Epithelial cell of esophagus (primary cell): ENCODE data around the gene MYLK2.

Experiments used
- DNase-seq: peaks from one replicate; pipeline ENCODE4 v3.0.0; 2010; ENCODE audit warnings: low read depth
- H3K4me3 ChIP-seq: 2 replicates; pipeline ENCODE4 v1.5.1; 2011; ENCODE audit warnings: mild to moderate bottlenecking, low read length, control low read depth
- TF ChIP-seq, protein P1 (sequence below): IDR thresholded peaks from 2 replicates; pipeline ENCODE4 v1.5.1; 2011; ENCODE audit warnings: low read depth, mild to moderate bottlenecking, low read length, control low read depth, inconsistent platforms; ENCODE audit not compliant: insufficient read depth; ENCODE audit errors: missing control alignments

The MYLK2 gene

DNA sequence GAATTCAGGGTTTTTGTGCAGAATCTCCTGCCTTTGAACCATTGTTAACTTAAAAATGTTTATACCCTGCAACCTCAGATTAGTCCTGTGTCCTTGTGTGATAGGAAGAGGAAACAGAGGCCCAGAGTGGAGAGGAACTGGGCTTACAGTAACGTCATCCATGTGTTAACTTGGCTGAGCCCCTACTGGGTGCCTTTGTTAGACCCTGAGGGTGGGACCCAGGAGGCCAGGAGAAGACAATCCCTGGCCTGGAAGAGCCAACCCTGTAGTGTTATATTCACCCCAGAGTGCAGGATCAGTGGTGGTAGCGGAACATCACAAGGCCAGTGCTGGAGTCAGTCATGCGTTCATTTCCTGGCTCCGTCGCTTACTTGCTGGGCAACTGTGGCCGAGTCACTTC, 10.6 kb downstream of the MYLK2 start:
- TF ChIP-seq, protein P1, sequence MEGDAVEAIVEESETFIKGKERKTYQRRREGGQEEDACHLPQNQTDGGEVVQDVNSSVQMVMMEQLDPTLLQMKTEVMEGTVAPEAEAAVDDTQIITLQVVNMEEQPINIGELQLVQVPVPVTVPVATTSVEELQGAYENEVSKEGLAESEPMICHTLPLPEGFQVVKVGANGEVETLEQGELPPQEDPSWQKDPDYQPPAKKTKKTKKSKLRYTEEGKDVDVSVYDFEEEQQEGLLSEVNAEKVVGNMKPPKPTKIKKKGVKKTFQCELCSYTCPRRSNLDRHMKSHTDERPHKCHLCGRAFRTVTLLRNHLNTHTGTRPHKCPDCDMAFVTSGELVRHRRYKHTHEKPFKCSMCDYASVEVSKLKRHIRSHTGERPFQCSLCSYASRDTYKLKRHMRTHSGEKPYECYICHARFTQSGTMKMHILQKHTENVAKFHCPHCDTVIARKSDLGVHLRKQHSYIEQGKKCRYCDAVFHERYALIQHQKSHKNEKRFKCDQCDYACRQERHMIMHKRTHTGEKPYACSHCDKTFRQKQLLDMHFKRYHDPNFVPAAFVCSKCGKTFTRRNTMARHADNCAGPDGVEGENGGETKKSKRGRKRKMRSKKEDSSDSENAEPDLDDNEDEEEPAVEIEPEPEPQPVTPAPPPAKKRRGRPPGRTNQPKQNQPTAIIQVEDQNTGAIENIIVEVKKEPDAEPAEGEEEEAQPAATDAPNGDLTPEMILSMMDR = no peak
- no peak for DNase-seq
- H3K4me3 ChIP-seq = no peak overlapping the region

DNA sequence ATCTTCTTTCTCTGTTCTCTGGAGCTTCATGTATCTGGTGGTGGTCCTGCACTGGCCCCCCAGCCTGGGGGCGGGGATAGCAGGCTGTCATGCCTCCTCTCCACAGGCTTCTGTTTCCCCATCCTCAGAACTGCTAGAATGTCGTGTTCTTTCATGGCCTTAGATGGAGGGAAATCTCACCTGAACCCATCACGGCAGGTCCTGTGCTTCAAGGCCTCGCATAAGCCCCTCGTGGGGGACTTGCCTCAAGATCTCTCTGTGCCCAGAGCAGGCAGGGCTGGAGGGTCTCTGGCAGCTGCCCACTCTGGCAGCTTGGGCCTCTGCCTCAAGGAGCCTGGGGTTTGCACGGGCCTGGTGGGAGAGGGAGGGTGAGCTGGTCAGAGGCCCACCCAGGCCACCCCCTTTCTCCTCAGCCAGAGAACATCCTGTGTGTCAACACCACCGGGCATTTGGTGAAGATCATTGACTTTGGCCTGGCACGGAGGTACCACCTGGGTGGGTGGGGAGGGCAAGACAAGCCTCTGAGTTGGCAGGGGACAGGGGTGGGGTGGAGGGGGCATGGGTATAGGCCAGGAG, 11.3 kb downstream of the MYLK2 start:
- no peak overlapping the region for H3K4me3 ChIP-seq
- no peak for DNase-seq
- TF ChIP-seq, protein P1 = no peak

DNA sequence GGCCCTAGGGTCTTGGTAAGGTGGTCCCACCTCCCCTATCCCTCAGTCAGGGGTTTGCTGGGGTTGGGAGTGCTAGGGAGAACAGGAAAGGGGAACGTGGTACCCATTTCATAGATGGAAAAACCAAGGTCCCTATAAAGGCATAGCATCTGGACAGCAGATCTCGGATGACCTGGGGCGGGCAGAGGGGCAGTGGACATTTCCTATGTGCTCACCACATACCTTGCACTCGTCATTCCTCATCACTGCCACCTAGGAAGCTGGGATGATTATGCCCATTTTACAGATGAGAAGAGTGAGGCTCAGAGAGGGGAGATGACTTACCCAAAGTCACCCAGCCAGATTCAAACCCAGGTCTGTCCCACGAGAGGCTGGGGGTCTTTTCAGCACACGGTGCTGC, 12.1 kb downstream of the MYLK2 start:
- TF ChIP-seq, protein P1 = no peak
- no peak for DNase-seq

DNA sequence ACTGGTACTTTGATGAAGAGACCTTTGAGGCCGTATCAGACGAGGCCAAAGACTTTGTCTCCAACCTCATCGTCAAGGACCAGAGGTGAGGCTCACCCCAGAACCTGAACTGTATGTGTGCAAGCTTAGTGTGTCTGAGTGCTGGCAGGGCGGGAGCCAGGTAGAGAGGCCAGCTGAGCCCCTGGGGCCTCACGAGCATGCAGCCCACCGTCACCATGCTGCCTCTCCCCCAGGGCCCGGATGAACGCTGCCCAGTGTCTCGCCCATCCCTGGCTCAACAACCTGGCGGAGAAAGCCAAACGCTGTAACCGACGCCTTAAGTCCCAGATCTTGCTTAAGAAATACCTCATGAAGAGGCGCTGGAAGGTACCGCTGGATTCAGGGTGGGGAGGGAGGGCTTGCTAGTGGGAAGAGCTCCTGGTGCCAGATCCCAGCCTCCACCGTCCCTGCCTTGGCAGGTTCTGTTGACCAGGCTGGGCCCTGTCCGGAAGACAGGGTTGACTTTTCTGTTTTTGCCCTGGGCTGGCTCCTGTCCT, 12.7 kb downstream of the MYLK2 start:
- TF ChIP-seq, protein P1 = no peak
- H3K4me3 ChIP-seq = no peak overlapping the region
- DNase-seq = no peak

More for the DNA sequence above, 12.1 kb downstream of the MYLK2 start:
- no peak overlapping the region for H3K4me3 ChIP-seq

DNA sequence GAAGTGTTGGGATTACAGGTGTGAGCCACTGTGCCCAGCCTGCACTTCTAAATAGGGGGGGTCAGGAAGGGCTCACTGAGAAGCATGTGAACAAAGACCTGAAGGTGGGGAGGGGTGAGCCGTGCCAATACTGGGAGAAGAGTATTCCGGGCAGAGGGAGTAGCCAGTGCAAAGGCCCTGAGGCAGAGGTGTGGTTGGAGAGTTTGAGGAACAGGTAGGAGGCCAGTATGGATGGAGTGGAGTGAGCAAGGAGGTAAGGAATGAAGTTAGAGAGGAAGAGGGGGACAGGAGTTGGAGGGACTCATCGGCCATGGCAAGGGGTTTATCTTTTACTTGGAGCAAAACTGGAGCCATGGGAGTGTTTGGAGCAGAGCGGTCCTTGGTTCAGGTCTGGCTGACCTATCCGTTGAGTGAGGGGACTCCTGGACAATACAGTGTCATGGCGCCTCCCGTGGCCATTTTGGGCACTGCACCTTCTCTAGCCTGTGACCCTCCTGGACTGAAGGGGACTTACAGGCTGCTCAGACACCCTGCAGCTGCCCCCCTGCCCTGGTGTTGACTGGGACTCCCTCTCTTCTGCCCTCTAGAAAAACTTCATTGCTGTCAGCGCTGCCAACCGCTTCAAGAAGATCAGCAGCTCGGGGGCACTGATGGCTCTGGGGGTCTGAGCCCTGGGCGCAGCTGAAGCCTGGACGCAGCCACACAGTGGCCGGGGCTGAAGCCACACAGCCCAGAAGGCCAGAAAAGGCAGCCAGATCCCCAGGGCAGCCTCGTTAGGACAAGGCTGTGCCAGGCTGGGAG, 14.2 kb downstream of the MYLK2 start:
- TF ChIP-seq, protein P1 = peak; percentile 68
- no peak overlapping the region for H3K4me3 ChIP-seq
- DNase-seq = peak; percentile 37

DNA sequence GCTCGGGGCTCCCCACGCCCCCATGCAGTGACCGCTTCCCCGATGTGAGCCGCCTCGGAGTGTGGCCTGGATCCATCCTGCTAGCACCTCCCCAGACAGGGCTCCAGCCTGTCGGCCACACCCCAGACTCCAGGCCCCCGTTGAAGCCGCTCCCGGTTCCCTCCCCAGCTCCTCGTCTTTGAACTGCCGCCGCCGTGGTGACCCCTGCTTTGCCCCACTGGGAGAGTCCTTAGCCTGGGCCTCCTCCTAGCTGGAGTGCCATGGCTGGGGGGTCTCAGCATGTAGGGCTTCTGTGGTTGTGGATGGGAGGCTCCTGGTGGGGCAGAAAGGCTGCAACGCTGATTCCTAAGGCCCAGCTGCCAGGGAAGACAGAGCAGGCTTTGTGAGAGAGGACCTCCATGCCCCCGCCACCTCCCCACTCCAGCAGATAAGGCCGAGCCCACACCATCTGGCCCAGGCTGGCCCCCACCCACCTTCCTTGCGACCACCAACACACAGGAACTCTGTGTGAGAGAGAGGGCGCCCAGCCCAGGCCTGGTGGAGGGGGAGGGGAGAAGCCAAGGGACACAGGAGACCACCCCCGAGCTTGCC, 14.9 kb downstream of the MYLK2 start:
- H3K4me3 ChIP-seq = no peak overlapping the region
- TF ChIP-seq, protein P1 = no peak
- no peak for DNase-seq
